HepG2 (cell line): Measurements from ENCODE around the gene SOX12. TPM values are rescaled to one million over a fixed set of nuclear protein-coding genes. Genes with fewer than 3 reads are reported as not detected.

Source experiments
- AGO1 ChIP-seq: fragments of 200-400 bp; formaldehyde crosslinking; IDR thresholded peaks from 2 replicates; pipeline ENCODE4 v1.6.1; 2017; ENCODE audit warnings: mild to moderate bottlenecking, low read depth, low read length, moderate library complexity; ENCODE audit not compliant: poor library complexity, severe bottlenecking
- ARNT ChIP-seq: fragments of 450-650 bp; IDR thresholded peaks from 2 replicates; pipeline ENCODE4 v1.6.1; 2017
- ATF6 ChIP-seq: sonication (generic); formaldehyde crosslinking; conservative IDR thresholded peaks from 2 replicates; pipeline ENCODE4 v1.4.0; 2020; ENCODE audit warnings: missing genetic modification reagents
- BCL6 ChIP-seq: IDR thresholded peaks from 2 replicates; pipeline ENCODE4 v1.6.1; 2016; ENCODE audit warnings: missing genetic modification reagents, missing compliant biosample characterization
- FOXA1 ChIP-seq, 2 experiments: fragments of 450-650 bp in 1 of 2; sonication (generic) in 1 of 2; formaldehyde crosslinking in 1 of 2; IDR thresholded peaks; 2 replicates each; pipeline versions ENCODE4 v1.4.0 to v1.6.1; 2016 to 2020; ENCODE audit warnings: missing genetic modification reagents in 1 of 2
- FOXA3 ChIP-seq: IDR thresholded peaks from 2 replicates; pipeline ENCODE4 v1.6.1; 2016; ENCODE audit warnings: missing genetic modification reagents, missing compliant biosample characterization
- GATA4 ChIP-seq: sonication (generic); IDR thresholded peaks from 2 replicates; pipeline ENCODE4 v1.6.1; 2016; ENCODE audit warnings: antibody characterized with exemption, low read depth, borderline replicate concordance
- HDAC1 ChIP-seq: sonication (generic); formaldehyde crosslinking; IDR thresholded peaks from 2 replicates; pipeline ENCODE4 v1.5.1; 2020; ENCODE audit warnings: mild to moderate bottlenecking, missing genetic modification reagents
- IKZF5 ChIP-seq: IDR thresholded peaks from 2 replicates; pipeline ENCODE4 v1.6.1; 2018; ENCODE audit warnings: missing genetic modification reagents, mild to moderate bottlenecking, missing compliant biosample characterization
- MTF2 ChIP-seq: sonication (generic); formaldehyde crosslinking; IDR thresholded peaks from 2 replicates; pipeline ENCODE4 v1.5.0; 2020; ENCODE audit warnings: missing genetic modification reagents, borderline replicate concordance
- MXD4 ChIP-seq: IDR thresholded peaks from 2 replicates; pipeline ENCODE4 v1.6.1; 2016; ENCODE audit warnings: mild to moderate bottlenecking, missing biosample characterization, missing genetic modification reagents
- NPAS2 ChIP-seq: sonication (generic); formaldehyde crosslinking; IDR thresholded peaks from 2 replicates; pipeline ENCODE4 v1.8.0; 2022; ENCODE audit warnings: mild to moderate bottlenecking, missing genetic modification reagents, borderline replicate concordance
- PHF5A ChIP-seq: IDR thresholded peaks from one replicate; pipeline ENCODE4 v1.6.1; 2018; ENCODE audit warnings: low read depth, missing genetic modification reagents; ENCODE audit not compliant: unreplicated experiment
- SIN3A ChIP-seq: IDR thresholded peaks from 2 replicates; pipeline ENCODE4 v1.6.1; 2011; ENCODE audit warnings: low read depth, mild to moderate bottlenecking, control low read depth, low read length, borderline replicate concordance
- TAF15 ChIP-seq: fragments of 200-400 bp; formaldehyde crosslinking; IDR thresholded peaks from one replicate; pipeline ENCODE4 v1.6.1; 2018; ENCODE audit warnings: mild to moderate bottlenecking, low read depth, low read length; ENCODE audit not compliant: poor library complexity, severe bottlenecking
- TBX3 ChIP-seq: fragments of 450-650 bp; IDR thresholded peaks from 2 replicates; pipeline ENCODE4 v1.6.1; 2017; ENCODE audit warnings: antibody characterized with exemption, mild to moderate bottlenecking, inconsistent platforms, borderline replicate concordance
- TFAP4 ChIP-seq: sonication (generic); IDR thresholded peaks from 2 replicates; pipeline ENCODE4 v1.6.1; 2016; ENCODE audit warnings: low read depth, borderline replicate concordance
- ZBTB14 ChIP-seq: sonication (generic); formaldehyde crosslinking; IDR thresholded peaks from 2 replicates; pipeline ENCODE4 v1.4.0; 2020; ENCODE audit warnings: missing genetic modification reagents
- ZFP41 ChIP-seq: sonication (generic); formaldehyde crosslinking; IDR thresholded peaks from 2 replicates; pipeline ENCODE4 v1.4.0; 2020; ENCODE audit warnings: mild to moderate bottlenecking, missing genetic modification reagents, borderline replicate concordance
- ZNF18 ChIP-seq: sonication (generic); formaldehyde crosslinking; IDR thresholded peaks from 2 replicates; pipeline ENCODE4 v1.8.0; 2022; ENCODE audit warnings: mild to moderate bottlenecking, missing genetic modification reagents; ENCODE audit not compliant: insufficient replicate concordance
- ZNF567 ChIP-seq: sonication (generic); formaldehyde crosslinking; IDR thresholded peaks from 2 replicates; pipeline ENCODE4 v1.8.1; 2023; ENCODE audit warnings: mild to moderate bottlenecking, missing genetic modification reagents, borderline replicate concordance
- ZNF672 ChIP-seq: sonication (generic); formaldehyde crosslinking; IDR thresholded peaks from 2 replicates; pipeline ENCODE4 v1.8.1; 2022; ENCODE audit warnings: missing genetic modification reagents
- polyA plus RNA-seq, 8 experiments: library from polyadenylated mRNA; depleted of rRNA in 3 of 8; stranded (reverse) in 7 of 8; unstranded in 1 of 8; fragments of >200 nt; fragmentation: Illumina TruSeq in 4 of 8; extraction: Trizol in 4 of 8; gene quantifications; 2 replicates each; pipeline versions ENCODE4 v1.2.1 to v1.2.3, GENCODE V29; 2011 to 2016; ENCODE audit warnings: low read depth in 4 of 8, missing spikeins in 1 of 8, mixed read lengths in 1 of 8; ENCODE audit not compliant: insufficient read depth in 1 of 8
- total RNA-seq, 5 experiments: library from RNA; depleted of rRNA; stranded (reverse); fragments of >200 nt; fragmentation: Illumina TruSeq; extraction: Trizol; gene quantifications; 2 replicates each; pipeline ENCODE4 v1.2.3, GENCODE V29; 2016; ENCODE audit warnings: low read depth in 1 of 5

The SOX12 gene
- total and polyA plus RNA-seq, 2 of the 13 experiments (the other 11 are each of a cell fraction or from before 2014, with no cell fraction given) = 10.0 to 18.7 TPM

GRCh38 chr20:290084-290831, 35.1 kb upstream of the SOX12 start, which contains the start of gene C20orf96 (continued):
- TF ChIP-seq ZBTB14 (CRISPR knock-in tag) (no peak), ZNF18 (peak; percentile 22), BCL6 (peak; percentile 23; the same call in 1 of the 2 replicates), HDAC1 (CRISPR knock-in tag) (peak; percentile 69), AGO1 (no peak), ARNT (no peak), FOXA1 (IDR thresholded peaks at IDR 0.05) (no peak), FOXA1 (CRISPR knock-in tag; IDR thresholded peaks at IDR 0.05) (no peak), ZFP41 (CRISPR knock-in tag) (0 out of 2 replicates have a peak, but pooled peaks have one; percentile 34), MTF2 (CRISPR knock-in tag) (no peak), ZNF672 (CRISPR knock-in tag) (no peak), ZNF567 (CRISPR knock-in tag) (no peak; the same call in 1 of the 2 replicates), TFAP4 (peak; percentile 10; the same call in 1 of the 2 replicates), GATA4 (no peak), TBX3 (no peak), MXD4 (CRISPR knock-in tag) (no peak), PHF5A (CRISPR knock-in tag) (no peak), IKZF5 (CRISPR knock-in tag) (0 out of 2 replicates have a peak, but pooled peaks have one; percentile 15), FOXA3 (CRISPR knock-in tag) (no peak), TAF15 (no peak), SIN3A (peak; percentile 99), ATF6 (CRISPR knock-in tag) (0 out of 2 replicates have a peak, but pooled peaks have one; percentile 39), NPAS2 (no peak)
